ENCODE results near the gene KAT6B.

DNA sequence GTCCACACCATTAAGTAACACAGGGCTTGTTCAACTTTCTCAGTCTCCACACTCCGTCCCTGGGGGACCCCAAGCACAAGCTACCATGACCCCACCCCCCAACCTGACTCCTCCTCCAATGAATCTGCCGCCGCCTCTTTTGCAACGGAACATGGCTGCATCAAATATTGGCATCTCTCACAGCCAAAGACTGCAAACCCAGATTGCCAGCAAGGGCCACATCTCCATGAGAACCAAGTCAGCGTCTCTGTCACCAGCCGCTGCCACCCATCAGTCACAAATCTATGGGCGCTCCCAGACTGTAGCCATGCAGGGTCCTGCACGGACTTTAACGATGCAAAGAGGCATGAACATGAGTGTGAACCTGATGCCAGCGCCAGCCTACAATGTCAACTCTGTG, 204.0 kb downstream of the KAT6B start:
- TF ChIP-seq, protein P1, sequence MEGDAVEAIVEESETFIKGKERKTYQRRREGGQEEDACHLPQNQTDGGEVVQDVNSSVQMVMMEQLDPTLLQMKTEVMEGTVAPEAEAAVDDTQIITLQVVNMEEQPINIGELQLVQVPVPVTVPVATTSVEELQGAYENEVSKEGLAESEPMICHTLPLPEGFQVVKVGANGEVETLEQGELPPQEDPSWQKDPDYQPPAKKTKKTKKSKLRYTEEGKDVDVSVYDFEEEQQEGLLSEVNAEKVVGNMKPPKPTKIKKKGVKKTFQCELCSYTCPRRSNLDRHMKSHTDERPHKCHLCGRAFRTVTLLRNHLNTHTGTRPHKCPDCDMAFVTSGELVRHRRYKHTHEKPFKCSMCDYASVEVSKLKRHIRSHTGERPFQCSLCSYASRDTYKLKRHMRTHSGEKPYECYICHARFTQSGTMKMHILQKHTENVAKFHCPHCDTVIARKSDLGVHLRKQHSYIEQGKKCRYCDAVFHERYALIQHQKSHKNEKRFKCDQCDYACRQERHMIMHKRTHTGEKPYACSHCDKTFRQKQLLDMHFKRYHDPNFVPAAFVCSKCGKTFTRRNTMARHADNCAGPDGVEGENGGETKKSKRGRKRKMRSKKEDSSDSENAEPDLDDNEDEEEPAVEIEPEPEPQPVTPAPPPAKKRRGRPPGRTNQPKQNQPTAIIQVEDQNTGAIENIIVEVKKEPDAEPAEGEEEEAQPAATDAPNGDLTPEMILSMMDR (IDR thresholded peaks at IDR 0.05), result no peak
- no peak for TF ChIP-seq POLR2A (IDR thresholded peaks at IDR 0.05)
- no peak for TF ChIP-seq POLR2AphosphoS5 (IDR thresholded peaks at IDR 0.05)

Data from prostate gland (tissue), 2 donors.